NCI-H2171 treated with DMSO at 0.1 percent for 48 hours (cell line): Measurements from ENCODE around the gene SERPINB7.
"Not testable (repeated sequence)": the region's sequence is repeated elsewhere in the genome, so short reads cannot be mapped to it uniquely, and the experiment has no call there.

Experiments
- DNase-seq: peaks from one replicate; lab custom pipeline; 2025; lab: John Stamatoyannopoulos, UW

SERPINB7 gene

GRCh38 chr18:63775166-63775730, at the start of gene SERPINB7:
SERPINB7 (plus strand) TSS chr18:63775418; CDS start chr18:63782373, 6,955 bp downstream.
- no peak for DNase-seq

DNA sequence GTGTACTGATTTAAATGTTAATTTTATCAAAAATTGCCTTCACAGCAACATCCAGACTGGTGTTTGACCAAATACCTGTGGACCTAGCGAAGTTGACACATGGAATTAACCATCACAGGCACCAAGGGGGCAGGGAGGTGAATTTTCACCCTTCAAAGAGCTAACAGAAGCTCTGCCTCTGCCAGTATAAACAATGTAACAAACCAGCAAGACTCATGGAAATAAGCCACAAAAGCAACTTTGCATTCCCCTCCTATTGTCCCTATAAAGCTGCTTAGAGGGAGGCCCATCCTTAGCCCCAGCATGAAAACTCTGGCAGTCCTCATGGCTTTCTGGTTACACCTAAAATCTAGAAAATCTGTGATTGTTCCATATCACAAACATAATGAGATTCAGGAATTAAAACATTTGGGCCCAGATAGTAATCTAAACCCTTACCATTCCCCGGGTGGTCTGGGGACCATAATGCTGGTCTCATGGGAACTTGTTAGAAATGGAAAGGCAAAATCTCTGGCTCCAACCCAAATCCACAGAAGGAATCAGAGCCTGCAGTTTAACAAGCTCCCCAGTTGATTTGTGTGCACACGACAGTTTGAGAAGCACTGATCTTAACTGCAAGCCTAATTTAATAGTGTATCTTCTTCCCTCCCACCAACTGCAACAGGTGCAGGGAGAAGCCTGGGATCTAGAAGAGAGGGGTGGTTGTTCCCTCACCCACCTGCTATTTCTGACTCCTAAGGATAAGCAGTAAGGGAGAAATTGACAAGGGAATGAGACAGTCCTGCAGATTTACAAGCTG, 49.3 kb upstream of the SERPINB7 start:
- peak; percentile 69 for DNase-seq

GRCh38 chr18:63730773-63731172, 44.4 kb upstream of the SERPINB7 start:
- DNase-seq: no peak

DNA sequence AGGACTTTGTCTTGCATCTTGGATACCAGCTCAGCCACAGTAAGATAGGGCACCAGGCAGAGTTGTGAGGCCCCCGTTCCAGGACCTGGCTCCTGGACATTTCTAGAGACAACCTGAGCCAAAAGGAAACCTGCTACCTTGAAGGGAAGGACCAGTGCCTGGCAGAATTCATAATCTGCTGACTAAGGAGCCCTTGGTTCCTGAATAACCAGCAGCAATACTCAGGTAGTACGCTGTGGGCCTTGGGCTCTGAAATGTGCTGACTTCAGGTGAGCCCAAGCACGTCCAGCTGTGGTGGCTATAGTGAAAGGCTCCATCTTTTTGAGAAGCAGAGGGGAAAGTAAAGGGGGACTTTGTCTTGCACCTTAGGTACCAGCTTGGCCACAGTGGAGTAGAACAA, 44.0 kb upstream of the SERPINB7 start:
- DNase-seq: no peak

- DNase-seq: no peak
Observed at GRCh38 chr18:63736876-63737275, 38.3 kb upstream of the SERPINB7 start.

- no peak for DNase-seq
Observed at GRCh38 chr18:63741769-63742168, 33.4 kb upstream of the SERPINB7 start.

- no peak for DNase-seq
Observed at GRCh38 chr18:63747006-63747405, 28.2 kb upstream of the SERPINB7 start.

GRCh38 chr18:63749489-63749888, 25.7 kb upstream of the SERPINB7 start:
- no peak for DNase-seq

GRCh38 chr18:63752636-63753035, 22.6 kb upstream of the SERPINB7 start:
- DNase-seq: no peak

DNA sequence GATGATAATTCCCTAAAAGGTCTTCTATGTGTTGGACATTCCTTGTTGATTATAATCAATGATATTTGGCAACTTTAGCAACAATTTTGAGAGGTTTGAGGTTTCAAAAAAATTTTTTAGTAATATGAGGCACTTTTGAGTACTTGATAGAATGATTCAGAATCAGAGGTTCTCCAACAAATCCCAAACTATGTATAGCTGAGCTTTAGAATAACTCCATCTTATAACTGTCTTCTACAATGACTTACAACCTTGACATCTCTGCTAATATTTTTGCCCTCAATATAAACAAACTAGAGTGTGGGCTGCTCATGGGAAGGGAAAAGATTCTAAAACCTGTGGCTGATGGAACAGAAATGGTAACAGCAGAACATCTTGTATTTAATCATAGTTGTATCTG, 21.5 kb upstream of the SERPINB7 start:
- DNase-seq: no peak

- no peak for DNase-seq
Observed at GRCh38 chr18:63757541-63757940, 17.7 kb upstream of the SERPINB7 start.

DNA sequence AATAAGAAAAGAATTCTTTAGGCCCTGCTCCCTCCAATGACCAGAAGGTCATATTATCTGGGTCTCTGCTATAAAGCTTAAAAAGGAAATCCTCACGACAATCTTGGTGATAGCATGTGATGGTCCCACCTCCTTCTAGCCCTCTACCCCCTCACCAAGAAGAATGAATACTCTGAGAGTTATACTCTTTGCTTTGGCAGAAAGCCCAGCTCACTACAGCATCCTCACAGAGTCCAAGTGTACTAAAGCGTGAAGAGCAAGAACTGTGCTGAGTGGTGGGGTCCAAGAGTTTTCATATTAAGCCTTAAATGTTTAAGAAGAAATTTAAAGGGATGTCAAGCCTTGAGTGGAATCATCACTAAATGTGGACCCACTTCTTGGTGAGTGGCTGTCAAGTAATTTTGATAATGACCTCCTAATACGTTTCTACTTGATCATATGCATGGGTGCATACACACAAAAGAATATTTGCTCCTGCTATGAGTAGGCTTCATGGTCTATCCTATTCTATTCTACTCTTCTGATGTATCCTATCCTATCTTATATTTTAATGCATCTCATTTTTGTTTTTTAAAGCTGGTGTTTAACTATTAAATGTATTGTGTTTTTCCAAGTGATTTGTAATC, 16.5 kb upstream of the SERPINB7 start:
- no peak for DNase-seq

GRCh38 chr18:63759786-63760185, 15.4 kb upstream of the SERPINB7 start:
- not testable (repeated sequence) for DNase-seq

- no peak for DNase-seq
Observed at GRCh38 chr18:63762518-63762917, 12.7 kb upstream of the SERPINB7 start.

- DNase-seq: no peak
Observed at GRCh38 chr18:63763831-63764600, 11.2 kb upstream of the SERPINB7 start.

DNA sequence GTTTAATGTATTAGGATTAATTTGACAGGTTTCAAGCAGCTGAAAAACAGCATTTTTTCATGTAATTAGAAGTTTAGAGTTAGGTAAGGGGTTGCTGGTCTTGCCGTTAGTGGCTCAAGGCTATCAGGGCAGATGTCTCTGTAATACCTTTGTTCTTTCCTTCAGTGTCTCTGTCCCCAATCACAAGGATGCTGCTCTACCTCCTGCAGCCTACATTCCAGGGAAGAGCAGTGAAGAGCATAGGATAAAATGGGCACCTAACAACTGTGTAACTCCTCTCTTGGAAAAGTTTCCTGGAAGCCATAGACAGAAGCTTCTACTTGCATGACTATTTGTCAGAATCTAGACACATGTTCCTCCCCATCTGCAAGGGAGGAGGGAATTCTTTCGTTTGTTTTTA, 9.4 kb upstream of the SERPINB7 start:
- DNase-seq: no peak

GRCh38 chr18:63773551-63773950, 1.7 kb upstream of the SERPINB7 start:
- DNase-seq: no peak

DNA sequence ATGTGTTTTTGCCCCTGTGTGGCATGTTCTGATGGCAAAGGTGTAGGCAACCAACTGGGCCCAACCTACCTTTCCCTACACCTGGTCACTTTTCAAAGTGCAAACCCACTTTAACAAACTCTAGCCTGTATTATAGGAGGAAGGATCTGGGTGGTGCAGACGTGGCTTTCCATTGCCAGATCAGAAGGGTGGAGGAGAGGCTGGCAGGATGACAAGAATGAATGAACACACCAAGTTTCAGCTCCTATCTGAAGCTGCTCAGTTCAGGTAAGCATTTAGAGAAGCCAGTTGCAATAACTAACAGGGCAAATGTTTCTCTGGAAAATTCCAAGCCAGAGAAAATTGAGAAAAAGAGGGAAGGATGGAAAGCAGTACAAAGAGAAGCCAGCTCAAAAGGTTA, 707 bp upstream of the SERPINB7 start:
- DNase-seq: no peak

GRCh38 chr18:63779386-63779785, 4.2 kb downstream of the SERPINB7 start:
- DNase-seq: no peak

DNA sequence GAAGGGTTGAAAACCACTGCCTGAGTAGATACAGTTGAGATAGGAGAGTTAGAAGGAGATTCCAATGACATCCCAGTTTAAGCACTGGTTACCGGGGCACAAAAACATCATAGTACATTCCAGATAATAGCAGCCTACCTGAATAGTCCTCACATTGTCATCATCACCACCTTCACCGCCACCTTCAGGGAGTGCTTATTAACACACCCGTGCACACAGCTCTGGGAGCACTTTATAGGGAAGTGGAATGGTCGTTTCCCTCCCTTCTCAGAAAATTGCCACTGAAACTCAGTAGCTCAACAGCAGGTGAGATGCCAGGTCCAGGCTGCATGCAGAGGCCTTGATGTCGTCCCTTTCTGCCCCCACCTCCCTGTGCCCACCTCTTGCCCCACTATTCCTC, 8.2 kb downstream of the SERPINB7 start:
- no peak for DNase-seq

DNA sequence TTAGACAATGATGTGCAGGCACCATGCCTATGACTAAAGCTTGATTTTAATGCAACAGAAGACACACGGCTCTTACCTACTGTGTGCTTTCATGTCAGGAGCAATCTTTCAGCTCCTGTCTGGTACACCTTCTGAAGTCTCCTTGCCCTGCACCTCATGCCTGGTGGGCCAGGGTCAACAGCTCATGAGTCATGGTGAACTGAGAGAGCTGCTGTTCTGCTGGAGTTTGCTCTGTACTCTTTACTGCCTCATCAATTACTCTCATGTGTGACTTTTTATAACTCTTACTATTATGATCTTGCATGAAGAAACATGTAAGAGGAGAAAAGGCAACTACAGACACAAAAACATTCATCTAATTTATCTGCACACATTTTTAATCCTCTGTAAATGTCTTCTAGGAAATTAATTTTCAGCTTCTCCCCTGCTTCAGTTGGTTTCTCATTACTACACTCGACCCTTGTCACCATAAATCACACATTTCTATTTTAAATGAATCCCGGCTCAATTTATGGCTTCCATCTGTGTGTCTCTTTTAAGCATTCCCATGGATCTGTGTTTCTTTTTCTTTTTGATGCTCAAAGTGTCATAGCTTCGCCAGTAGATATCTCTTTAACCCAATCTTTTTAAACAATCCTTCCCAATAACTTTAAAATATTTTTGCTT, 9.7 kb downstream of the SERPINB7 start:
- DNase-seq: no peak

DNA sequence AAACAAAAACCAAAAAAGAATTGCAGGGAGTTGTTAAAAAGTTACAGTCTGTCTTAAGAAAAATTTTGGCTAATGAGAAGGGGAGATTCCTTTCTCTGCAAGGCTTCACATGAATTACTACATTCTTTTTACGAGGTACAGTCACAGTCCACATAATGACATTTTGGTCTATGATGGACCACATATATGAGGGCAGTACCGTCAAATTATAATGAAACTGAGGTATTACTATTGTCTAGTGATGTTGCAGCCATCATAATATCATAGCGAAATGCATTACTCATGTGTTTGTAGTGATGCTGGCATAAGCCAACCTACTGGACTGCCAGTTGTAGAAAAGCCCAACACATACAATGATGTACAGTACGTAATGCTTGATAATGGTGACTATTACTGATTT, 12.5 kb downstream of the SERPINB7 start:
- no peak for DNase-seq
